ENCODE measurements around the gene FSHR.
A peak's percentile ranks its signal among the peaks of the same experiment; 100 is the strongest.

FSHR gene

DNA sequence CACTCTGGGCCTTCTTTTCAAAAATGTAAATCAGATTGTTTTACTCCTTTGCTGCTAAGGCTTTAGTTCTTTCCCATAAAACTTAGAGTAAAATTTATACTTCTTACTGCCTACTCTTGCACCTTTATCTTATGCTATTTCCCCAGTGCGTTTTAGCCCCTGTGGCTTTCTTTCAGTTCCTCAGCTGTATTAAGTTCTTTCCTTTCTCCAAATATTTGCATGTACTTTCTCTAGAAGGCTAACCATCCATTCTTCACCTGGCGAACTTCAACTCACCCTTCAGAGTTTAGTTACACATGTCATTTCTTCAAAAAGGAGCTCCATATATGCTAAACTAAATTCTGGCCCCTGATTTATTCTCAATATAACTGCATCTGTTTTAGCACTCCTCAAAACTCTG lies 160.7 kb downstream of the FSHR start:
- Histone ChIP-seq H3K4me1 (ENCODE audit: low read length) (no peaks in the 10 kb centered on the region), H3K79me2 (ENCODE audit: low read length) (no peaks in the 10 kb centered on the region), H3K9me2 (replicated peaks; ENCODE audit: insufficient read depth, low read length) (no peaks in the 10 kb centered on the region), H3K9me3 (replicated peaks; ENCODE audit: insufficient read depth, low read length) (no peaks in the 10 kb centered on the region), H3K36me3 (replicated peaks; ENCODE audit: insufficient read depth, low read length) (no peaks in the 10 kb centered on the region), H3F3A (ENCODE audit: insufficient read depth, low read length) (no peaks in the 10 kb centered on the region), H3K4me2 (ENCODE audit: low read depth, low read length) (no peak overlapping the region), H3K4me3 (ENCODE audit: low read length) (no peak overlapping the region), H3K27me3 (replicated peaks; ENCODE audit: insufficient read depth, low read length) (no peaks in the 10 kb centered on the region), H3K27ac (ENCODE audit: low read length) (no peak overlapping the region), H2AFZ (ENCODE audit: low read length) (no peak overlapping the region), H3K9ac (ENCODE audit: low read length) (no peak overlapping the region), H4K20me1 (ENCODE audit: insufficient read depth, low read length) (no peaks in the 10 kb centered on the region)
- TF ChIP-seq EZH2 (optimal IDR thresholded peaks at IDR 0.05; ENCODE audit: low read depth, low read length) = no peak
- no peak for TF ChIP-seq EZH2phosphoT487 (IDR thresholded peaks at IDR 0.05; ENCODE audit: low read length)
- TF ChIP-seq, protein P1, sequence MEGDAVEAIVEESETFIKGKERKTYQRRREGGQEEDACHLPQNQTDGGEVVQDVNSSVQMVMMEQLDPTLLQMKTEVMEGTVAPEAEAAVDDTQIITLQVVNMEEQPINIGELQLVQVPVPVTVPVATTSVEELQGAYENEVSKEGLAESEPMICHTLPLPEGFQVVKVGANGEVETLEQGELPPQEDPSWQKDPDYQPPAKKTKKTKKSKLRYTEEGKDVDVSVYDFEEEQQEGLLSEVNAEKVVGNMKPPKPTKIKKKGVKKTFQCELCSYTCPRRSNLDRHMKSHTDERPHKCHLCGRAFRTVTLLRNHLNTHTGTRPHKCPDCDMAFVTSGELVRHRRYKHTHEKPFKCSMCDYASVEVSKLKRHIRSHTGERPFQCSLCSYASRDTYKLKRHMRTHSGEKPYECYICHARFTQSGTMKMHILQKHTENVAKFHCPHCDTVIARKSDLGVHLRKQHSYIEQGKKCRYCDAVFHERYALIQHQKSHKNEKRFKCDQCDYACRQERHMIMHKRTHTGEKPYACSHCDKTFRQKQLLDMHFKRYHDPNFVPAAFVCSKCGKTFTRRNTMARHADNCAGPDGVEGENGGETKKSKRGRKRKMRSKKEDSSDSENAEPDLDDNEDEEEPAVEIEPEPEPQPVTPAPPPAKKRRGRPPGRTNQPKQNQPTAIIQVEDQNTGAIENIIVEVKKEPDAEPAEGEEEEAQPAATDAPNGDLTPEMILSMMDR (IDR thresholded peaks at IDR 0.05; ENCODE audit: low read length) = no peak
- DNase-seq = no peak

DNA sequence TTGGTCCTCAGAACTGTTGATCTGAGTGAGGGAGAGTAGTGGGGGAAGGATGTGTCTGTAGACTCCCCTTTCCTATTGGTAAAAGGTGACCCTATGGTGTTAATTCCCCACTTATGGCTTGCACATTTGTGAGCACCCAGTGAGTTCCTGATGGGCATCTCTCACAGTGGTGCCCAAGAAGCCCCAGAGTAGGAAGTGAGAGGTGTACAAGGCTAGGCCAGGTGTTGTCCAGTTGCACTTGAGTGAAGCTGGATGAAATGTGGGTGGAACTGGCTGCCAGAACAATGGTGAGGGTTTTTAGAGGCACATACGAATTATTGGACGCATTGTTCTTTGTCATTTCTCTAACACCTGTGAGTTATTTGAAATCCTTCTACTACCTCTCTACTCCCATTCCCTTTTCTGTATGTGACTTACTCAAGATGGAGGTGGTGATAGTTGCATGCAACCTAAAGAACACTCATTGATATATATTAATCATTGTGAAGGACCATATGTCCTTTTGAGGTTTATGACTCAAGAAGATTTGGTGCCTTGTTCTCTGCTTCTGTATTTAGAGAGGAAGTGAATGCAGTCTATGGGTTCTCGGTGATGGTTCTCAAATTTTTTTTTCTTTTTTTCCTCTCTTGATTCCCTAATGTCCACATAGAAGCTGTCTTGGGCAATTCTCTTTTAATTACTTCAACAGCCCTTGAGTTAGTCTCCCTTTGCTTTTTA lies 162.7 kb downstream of the FSHR start:
- Histone ChIP-seq H3K4me3 (ENCODE audit: low read length) (no peak overlapping the region), H3K27me3 (replicated peaks; ENCODE audit: insufficient read depth, low read length) (no peaks in the 10 kb centered on the region), H3K9me3 (replicated peaks; ENCODE audit: insufficient read depth, low read length) (no peaks in the 10 kb centered on the region), H3K9me2 (replicated peaks; ENCODE audit: insufficient read depth, low read length) (no peaks in the 10 kb centered on the region), H3K79me2 (ENCODE audit: low read length) (no peaks in the 10 kb centered on the region), H3F3A (ENCODE audit: insufficient read depth, low read length) (no peaks in the 10 kb centered on the region), H3K4me2 (ENCODE audit: low read depth, low read length) (no peak overlapping the region), H3K36me3 (replicated peaks; ENCODE audit: insufficient read depth, low read length) (no peaks in the 10 kb centered on the region), H2AFZ (ENCODE audit: low read length) (no peak overlapping the region), H3K4me1 (ENCODE audit: low read length) (no peaks in the 10 kb centered on the region), H3K9ac (ENCODE audit: low read length) (no peak overlapping the region), H3K27ac (ENCODE audit: low read length) (no peak overlapping the region), H4K20me1 (ENCODE audit: insufficient read depth, low read length) (no peaks in the 10 kb centered on the region)
- no peak for DNase-seq
- no peak for TF ChIP-seq EZH2phosphoT487 (IDR thresholded peaks at IDR 0.05; ENCODE audit: low read length)
- TF ChIP-seq EZH2 (optimal IDR thresholded peaks at IDR 0.05; ENCODE audit: low read depth, low read length) = no peak
- TF ChIP-seq, protein P1 (IDR thresholded peaks at IDR 0.05; ENCODE audit: low read length) = no peak

DNA sequence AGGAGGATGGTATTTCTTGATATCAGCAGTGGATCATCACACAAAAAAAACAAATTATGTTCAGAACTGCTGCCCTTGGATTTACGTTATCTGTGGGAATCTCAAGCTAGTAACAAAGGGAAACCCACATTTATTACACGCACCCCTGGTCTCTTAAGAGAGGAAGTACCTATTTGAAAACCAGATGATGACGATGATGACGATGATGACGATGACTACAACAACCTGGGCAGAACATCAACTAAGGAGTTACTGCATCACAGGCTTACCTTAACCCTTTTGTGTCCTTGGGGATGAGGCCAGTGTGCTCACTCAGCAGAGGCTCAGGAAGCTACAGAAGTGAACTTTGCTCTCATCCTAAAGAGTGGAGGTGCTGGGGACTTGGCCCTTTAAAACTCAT lies 169.4 kb downstream of the FSHR start:
- no peak for TF ChIP-seq EZH2 (optimal IDR thresholded peaks at IDR 0.05; ENCODE audit: low read depth, low read length)
- Histone ChIP-seq H3K27ac (ENCODE audit: low read length) (peak overlapping the region; percentile 29; the same call in 1 of the 2 replicates), H2AFZ (ENCODE audit: low read length) (peak overlapping the region; percentile 67), H3K27me3 (replicated peaks; ENCODE audit: insufficient read depth, low read length) (no peaks in the 10 kb centered on the region), H3K4me3 (ENCODE audit: low read length) (no peak overlapping the region), H3K4me2 (ENCODE audit: low read depth, low read length) (peak overlapping the region; percentile 55; the same call in 1 of the 2 replicates), H3K4me1 (ENCODE audit: low read length) (peaks cover 6% of the 10 kb centered on the region), H3K9me3 (replicated peaks; ENCODE audit: insufficient read depth, low read length) (no peaks in the 10 kb centered on the region), H3K9me2 (replicated peaks; ENCODE audit: insufficient read depth, low read length) (no peaks in the 10 kb centered on the region), H3K36me3 (replicated peaks; ENCODE audit: insufficient read depth, low read length) (no peaks in the 10 kb centered on the region), H3K9ac (ENCODE audit: low read length) (no peak overlapping the region), H4K20me1 (ENCODE audit: insufficient read depth, low read length) (no peaks in the 10 kb centered on the region), H3F3A (ENCODE audit: insufficient read depth, low read length) (no peaks in the 10 kb centered on the region), H3K79me2 (ENCODE audit: low read length) (no peaks in the 10 kb centered on the region)
- no peak for DNase-seq

DNA sequence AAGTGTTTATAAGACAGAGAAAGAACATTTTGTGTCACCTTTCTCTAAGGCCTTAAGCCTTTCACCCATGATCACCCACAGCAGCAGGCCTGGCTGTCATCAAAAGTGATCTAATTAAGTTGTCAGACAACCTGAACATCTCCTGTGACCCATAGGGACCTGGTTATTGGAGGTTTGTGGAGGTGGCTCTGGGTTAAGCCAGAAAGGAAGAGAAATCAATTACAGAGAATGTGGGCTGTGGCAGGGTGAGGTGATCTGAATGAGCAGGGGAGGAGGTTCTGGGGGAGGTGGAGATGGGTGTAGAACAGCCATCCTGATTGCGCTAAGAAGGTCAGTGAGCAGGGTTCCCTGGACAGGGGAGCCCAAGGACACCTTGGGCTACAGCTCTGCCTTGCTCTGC lies 170.8 kb downstream of the FSHR start:
- no peaks in the 10 kb centered on the region for H3K9me2 ChIP-seq (replicated peaks; ENCODE audit: insufficient read depth, low read length)
- no peak overlapping the region for H3K4me2 ChIP-seq (ENCODE audit: low read depth, low read length)
- peaks cover 6% of the 10 kb centered on the region for H3K4me1 ChIP-seq (ENCODE audit: low read length)
- H3K27me3 ChIP-seq (replicated peaks; ENCODE audit: insufficient read depth, low read length) = no peaks in the 10 kb centered on the region
- no peak overlapping the region for H3K9ac ChIP-seq (ENCODE audit: low read length)
- no peaks in the 10 kb centered on the region for H3K79me2 ChIP-seq (ENCODE audit: low read length)
- no peaks in the 10 kb centered on the region for H3K9me3 ChIP-seq (replicated peaks; ENCODE audit: insufficient read depth, low read length)
- H3K27ac ChIP-seq (ENCODE audit: low read length) = no peak overlapping the region
- H3F3A ChIP-seq (ENCODE audit: insufficient read depth, low read length) = no peaks in the 10 kb centered on the region
- DNase-seq = no peak
- no peak overlapping the region for H3K4me3 ChIP-seq (ENCODE audit: low read length)
- H2AFZ ChIP-seq (ENCODE audit: low read length) = no peak overlapping the region
- H4K20me1 ChIP-seq (ENCODE audit: insufficient read depth, low read length) = no peaks in the 10 kb centered on the region
- TF ChIP-seq EZH2phosphoT487 (IDR thresholded peaks at IDR 0.05; ENCODE audit: low read length) (no peak), EZH2 (optimal IDR thresholded peaks at IDR 0.05; ENCODE audit: low read depth, low read length) (no peak)
- TF ChIP-seq, protein P1 (IDR thresholded peaks at IDR 0.05; ENCODE audit: low read length) = no peak
- no peaks in the 10 kb centered on the region for H3K36me3 ChIP-seq (replicated peaks; ENCODE audit: insufficient read depth, low read length)

All from MM.1S (cell line).